Esophagus squamous epithelium (tissue), 5 donors: Measurements from ENCODE around the gene DUSP10. TPM values are rescaled to one million over a fixed set of nuclear protein-coding genes. Genes with fewer than 3 reads are reported as not detected.

Experiments used
- DNase-seq: peaks from one replicate; lab custom pipeline; 2025; lab: John Stamatoyannopoulos, UW
- H3K27ac ChIP-seq, 4 donors: fragments of 200-600 bp; sonication (generic); one replicate each; pipeline ENCODE4 v1.5.1; 2016 to 2019; ENCODE audit warnings: mild to moderate bottlenecking in 1 of 4
- H3K27me3 ChIP-seq, 4 donors: fragments of 200-600 bp; sonication (generic); 1 replicate in 3 of 4; 2 replicates in 1 of 4; pipeline versions ENCODE4 v1.5.1 to v1.6.0; 2017 to 2021; ENCODE audit warnings: antibody characterized with exemption in 1 of 4
- H3K36me3 ChIP-seq, 3 donors: fragments of 200-600 bp; sonication (generic); one replicate each; pipeline ENCODE4 v1.5.1; 2016 to 2019
- H3K4me1 ChIP-seq, 3 donors: fragments of 200-600 bp; sonication (generic); one replicate each; pipeline ENCODE4 v1.5.1; 2017 to 2019
- H3K4me3 ChIP-seq, 4 donors: fragments of 200-600 bp; sonication (generic); 1 replicate in 3 of 4; 2 replicates in 1 of 4; pipeline ENCODE4 v1.5.1; 2016 to 2019; ENCODE audit warnings: mild to moderate bottlenecking in 2 of 4, moderate library complexity in 1 of 4
- H3K9me3 ChIP-seq, 3 donors: fragments of 200-600 bp; sonication (generic); one replicate each; pipeline ENCODE4 v1.5.1; 2016 to 2019
- CTCF ChIP-seq, 6 experiments: fragments of 450-650 bp in 4 of 6; fragments of 200-600 bp in 2 of 6; sonication (generic) in 2 of 6; IDR thresholded peaks; one replicate each; pipeline ENCODE4 v1.5.1; 2016 to 2019; ENCODE audit warnings: antibody characterized with exemption in 6 of 6, mild to moderate bottlenecking in 4 of 6, moderate library complexity in 4 of 6
- POLR2A ChIP-seq, 4 donors: fragments of 450-650 bp; IDR thresholded peaks; one replicate each; pipeline ENCODE4 v1.6.1; 2017; ENCODE audit warnings: antibody characterized with exemption in 4 of 4, mild to moderate bottlenecking in 4 of 4, moderate library complexity in 3 of 4
- WGBS, 2 donors: methylation state at CpG; one replicate each; pipeline ENCODE4 v1.1.5; 2018; 5-methylcytosine and 5-hydroxymethylcytosine counted together
- intact Hi-C: fragments of 100-400 bp; cut with DNase I; formaldehyde crosslinking; loops from one replicate; pipeline ENCODE4 v1.15.0; 2022
- total RNA-seq, 4 donors: library from RNA; depleted of rRNA; stranded (reverse); fragments of >200 nt; gene quantifications; one replicate each; pipeline ENCODE4 v1.1.0, GENCODE V29; 2016
- donor health status: DM: yes; HTN: yes; CAD: no.

The DUSP10 gene
- total RNA-seq, 4 donors from 2014 or later, result 1.4 to 7.4 (median 4.9) TPM

- Histone ChIP-seq H3K9me3 (no peaks in the 10 kb centered on the region), H3K27me3 (no peaks in the 10 kb centered on the region), H3K27ac (peak overlapping the region in 2 of 4 donors; percentile 4 to 34), H3K4me3 (no peak overlapping the region), H3K4me1 (no peaks in the 10 kb centered on the region), H3K36me3 (no peaks in the 10 kb centered on the region)
- WGBS, 2 donors, result 49 to 75% methylated on average over 4 of the region's 4 CpGs
- intact Hi-C loops, result no loop called here
- DNase-seq, result no peak
- no peak for TF ChIP-seq POLR2A (IDR thresholded peaks at IDR 0.05)
- no peak for TF ChIP-seq CTCF (IDR thresholded peaks at IDR 0.05)
Measured at GRCh38 chr1:221687836-221688487, 53.9 kb downstream of the DUSP10 start.

GRCh38 chr1:221683681-221684080, 58.2 kb downstream of the DUSP10 start:
- Histone ChIP-seq H3K9me3 (no peaks in the 10 kb centered on the region), H3K4me3 (no peak overlapping the region), H3K4me1 (no peaks in the 10 kb centered on the region), H3K27ac (no peak overlapping the region), H3K27me3 (no peaks in the 10 kb centered on the region), H3K36me3 (no peaks in the 10 kb centered on the region)
- intact Hi-C loops, result no loop called here
- TF ChIP-seq CTCF (IDR thresholded peaks at IDR 0.05) (no peak), POLR2A (IDR thresholded peaks at IDR 0.05) (no peak)
- DNase-seq, result no peak
- 39 to 41% methylated on average over 2 of the region's 2 CpGs for WGBS, 2 donors

- Histone ChIP-seq H3K36me3 (no peaks in the 10 kb centered on the region), H3K27ac (no peak overlapping the region), H3K4me3 (no peak overlapping the region), H3K4me1 (no peaks in the 10 kb centered on the region), H3K9me3 (no peaks in the 10 kb centered on the region), H3K27me3 (no peaks in the 10 kb centered on the region)
- TF ChIP-seq POLR2A (IDR thresholded peaks at IDR 0.05) (no peak), CTCF (IDR thresholded peaks at IDR 0.05) (no peak)
- WGBS, 2 donors, result 74 to 82% methylated on average over 2 of the region's 2 CpGs
- intact Hi-C loops, result no loop called here
- no peak for DNase-seq
Measured at GRCh38 chr1:221680085-221680484, 61.8 kb downstream of the DUSP10 start.

GRCh38 chr1:221678014-221678413, 63.9 kb downstream of the DUSP10 start:
- H3K27me3 ChIP-seq, result no peaks in the 10 kb centered on the region
- no peak for DNase-seq

More at GRCh38 chr1:221678014-221678413, 63.9 kb downstream of the DUSP10 start:
- Histone ChIP-seq H3K4me1 (no peaks in the 10 kb centered on the region), H3K9me3 (no peaks in the 10 kb centered on the region), H3K4me3 (no peak overlapping the region), H3K27ac (no peak overlapping the region), H3K36me3 (no peaks in the 10 kb centered on the region)
- intact Hi-C loops, result no loop called here
- TF ChIP-seq CTCF (IDR thresholded peaks at IDR 0.05), result no peak
- no peak for TF ChIP-seq POLR2A (IDR thresholded peaks at IDR 0.05)
- 83 to 97% methylated on average over 1 of the region's 1 CpG for WGBS, 2 donors
